Loucy (cell line): Measurements from ENCODE around the gene STARD8.

Experiments
- EZH2phosphoT487 ChIP-seq: fragments of 200-600 bp; IDR thresholded peaks from 2 replicates; pipeline ENCODE4 v1.6.1; 2018; ENCODE audit warnings: antibody characterized with exemption, mild to moderate bottlenecking, moderate library complexity, borderline replicate concordance
- TF ChIP-seq, protein P1 (sequence below): fragments of 200-600 bp; sonication (generic); conservative IDR thresholded peaks from 2 replicates; pipeline ENCODE4 v1.5.1; 2014; ENCODE audit warnings: mild to moderate bottlenecking, antibody characterized with exemption, low read length

DNA sequence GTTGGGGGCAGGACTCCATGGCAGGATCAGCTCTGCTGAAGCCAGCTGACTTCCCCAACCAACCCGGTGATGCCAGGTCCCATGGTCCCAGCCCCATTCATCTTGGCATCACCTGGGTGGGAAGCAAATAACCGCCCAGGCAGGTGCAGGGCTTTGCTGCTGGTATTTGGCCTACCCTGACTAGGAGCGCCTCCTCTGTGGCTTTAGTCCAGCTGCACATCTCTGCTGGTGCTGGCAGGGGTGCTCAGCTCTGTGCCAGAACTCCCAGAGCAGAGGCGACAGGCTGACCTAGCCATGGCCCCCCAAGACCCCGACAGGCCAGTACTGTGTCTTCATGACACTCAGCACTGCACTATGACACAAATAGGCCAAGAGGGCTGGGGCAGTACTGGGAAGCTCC lies 64.4 kb downstream of the STARD8 start:
- TF ChIP-seq, protein P1, sequence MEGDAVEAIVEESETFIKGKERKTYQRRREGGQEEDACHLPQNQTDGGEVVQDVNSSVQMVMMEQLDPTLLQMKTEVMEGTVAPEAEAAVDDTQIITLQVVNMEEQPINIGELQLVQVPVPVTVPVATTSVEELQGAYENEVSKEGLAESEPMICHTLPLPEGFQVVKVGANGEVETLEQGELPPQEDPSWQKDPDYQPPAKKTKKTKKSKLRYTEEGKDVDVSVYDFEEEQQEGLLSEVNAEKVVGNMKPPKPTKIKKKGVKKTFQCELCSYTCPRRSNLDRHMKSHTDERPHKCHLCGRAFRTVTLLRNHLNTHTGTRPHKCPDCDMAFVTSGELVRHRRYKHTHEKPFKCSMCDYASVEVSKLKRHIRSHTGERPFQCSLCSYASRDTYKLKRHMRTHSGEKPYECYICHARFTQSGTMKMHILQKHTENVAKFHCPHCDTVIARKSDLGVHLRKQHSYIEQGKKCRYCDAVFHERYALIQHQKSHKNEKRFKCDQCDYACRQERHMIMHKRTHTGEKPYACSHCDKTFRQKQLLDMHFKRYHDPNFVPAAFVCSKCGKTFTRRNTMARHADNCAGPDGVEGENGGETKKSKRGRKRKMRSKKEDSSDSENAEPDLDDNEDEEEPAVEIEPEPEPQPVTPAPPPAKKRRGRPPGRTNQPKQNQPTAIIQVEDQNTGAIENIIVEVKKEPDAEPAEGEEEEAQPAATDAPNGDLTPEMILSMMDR: no peak
- no peak for TF ChIP-seq EZH2phosphoT487
